ENCODE data around the gene CCDC85B. TPM values are rescaled to one million over a fixed set of nuclear protein-coding genes. Genes with fewer than 3 reads are reported as not detected.

Gene CCDC85B
- total and polyA plus RNA-seq, 2 of the 13 experiments (the other 11 are each of a cell fraction or from before 2014, with no cell fraction given): 8.2 to 19.5 TPM

GRCh38 chr11:65888163-65888814, 2.2 kb upstream of the CCDC85B start, which contains the start of gene FIBP (continued):
- peak; percentile 37; the same call in 1 of the 2 replicates for TF ChIP-seq ARID3A (IDR thresholded peaks at IDR 0.05; ENCODE audit: low read depth, low read length)
- peak; percentile 66; the same call in 1 of the 2 replicates for TF ChIP-seq POLR2AphosphoS2 (IDR thresholded peaks at IDR 0.05; ENCODE audit: low read depth, low read length)
- peak; percentile 94 for TF ChIP-seq CTCF (CRISPR knock-in tag; IDR thresholded peaks at IDR 0.05)
- peak; percentile 83 for TF ChIP-seq ATF1 (CRISPR knock-in tag; IDR thresholded peaks at IDR 0.05)
- no peak; the same call in 1 of the 2 replicates for TF ChIP-seq KMT2B (CRISPR knock-in tag; IDR thresholded peaks at IDR 0.05)
- TF ChIP-seq ZNF496 (CRISPR knock-in tag; IDR thresholded peaks at IDR 0.05; ENCODE audit: insufficient replicate concordance): no peak
- TF ChIP-seq PBX2 (CRISPR knock-in tag; IDR thresholded peaks at IDR 0.05): no peak
- peak; percentile 92 for TF ChIP-seq POLR2G (IDR thresholded peaks at IDR 0.05; ENCODE audit: low read depth, low read length)
- TF ChIP-seq GPN1 (CRISPR knock-in tag; IDR thresholded peaks at IDR 0.05; ENCODE audit: borderline replicate concordance): no peak
- 0 out of 2 replicates have a peak, but pooled peaks have one; percentile 61 for TF ChIP-seq AFF4 (CRISPR knock-in tag; IDR thresholded peaks at IDR 0.05)
- peak; percentile 91 for TF ChIP-seq HDAC1 (CRISPR knock-in tag; IDR thresholded peaks at IDR 0.05)
- TF ChIP-seq ZNF724P (CRISPR knock-in tag; IDR thresholded peaks at IDR 0.05; ENCODE audit: borderline replicate concordance): no peak; the same call in 1 of the 2 replicates
- 0 out of 2 replicates have a peak, but pooled peaks have one; percentile 77 for TF ChIP-seq ZNF567 (CRISPR knock-in tag; IDR thresholded peaks at IDR 0.05; ENCODE audit: borderline replicate concordance)
- peak; percentile 40; the same call in 1 of the 2 replicates for TF ChIP-seq ZBTB20 (CRISPR knock-in tag; IDR thresholded peaks at IDR 0.05; ENCODE audit: borderline replicate concordance, low read depth)
- TF ChIP-seq ZNF687 (CRISPR knock-in tag; IDR thresholded peaks at IDR 0.05): peak; percentile 94
- no peak; the same call in 1 of the 2 replicates for TF ChIP-seq ZNF616 (CRISPR knock-in tag; IDR thresholded peaks at IDR 0.05; ENCODE audit: low read depth)

All from HepG2 (cell line).